Right lobe of liver (tissue), 6 donors: ENCODE measurements around the gene ACVR1. TPM values are rescaled to one million over a fixed set of nuclear protein-coding genes. Genes with fewer than 3 reads are reported as not detected.

ENCODE experiments used
- ATAC-seq, 4 donors: fragments of 200-7000 bp; cut with Tn5 transposase; one replicate each; pipeline ENCODE4 v1.9.1; 2020; ENCODE audit warnings: mild to moderate bottlenecking in 4 of 4, moderate library complexity in 4 of 4
- DNase-seq, 3 donors: peaks; one replicate each; pipeline ENCODE4 v3.0.0-alpha.2; 2020
- H3K27ac ChIP-seq, 3 donors: fragments of 200-600 bp; one replicate each; pipeline ENCODE4 v1.8.0; 2022
- H3K27me3 ChIP-seq, 2 donors: fragments of 200-600 bp; one replicate each; pipeline ENCODE4 v1.8.0; 2022
- H3K36me3 ChIP-seq, 4 donors: fragments of 200-600 bp; sonication (generic) in 1 of 4; one replicate each; pipeline versions ENCODE4 v1.5.1 to v1.8.0; 2017 to 2022; ENCODE audit warnings: control low read depth in 1 of 4
- H3K4me1 ChIP-seq, 4 donors: fragments of 200-600 bp; sonication (generic) in 1 of 4; one replicate each; pipeline versions ENCODE4 v1.5.1 to v1.8.0; 2017 to 2022; ENCODE audit warnings: control low read depth in 1 of 4
- H3K4me3 ChIP-seq, 3 donors: fragments of 200-600 bp; one replicate each; pipeline ENCODE4 v1.8.0; 2022
- H3K9me3 ChIP-seq, 4 donors: fragments of 200-600 bp; sonication (generic) in 1 of 4; one replicate each; pipeline versions ENCODE4 v1.5.1 to v1.8.0; 2017 to 2022; ENCODE audit warnings: control low read depth in 1 of 4
- CTCF ChIP-seq, 4 donors: fragments of 200-600 bp in 3 of 4; fragments of 450-650 bp in 1 of 4; IDR thresholded peaks; one replicate each; pipeline versions ENCODE4 v1.5.1 to v1.8.0; 2016 to 2022; ENCODE audit warnings: antibody characterized with exemption in 4 of 4, mild to moderate bottlenecking in 2 of 4
- POLR2A ChIP-seq: fragments of 450-650 bp; IDR thresholded peaks from one replicate; pipeline ENCODE4 v1.6.1; 2017; ENCODE audit warnings: antibody characterized with exemption, mild to moderate bottlenecking
- WGBS: methylation state at CpG from one replicate; pipeline ENCODE4 v1.1.6; 2018; ENCODE audit warnings: low coverage, low lambda C conversion rate; ENCODE audit not compliant: insufficient coverage; ENCODE audit errors: missing lambda C conversion rate; 5-methylcytosine and 5-hydroxymethylcytosine counted together
- intact Hi-C, 2 donors: fragments of 100-400 bp; cut with DNase I; formaldehyde crosslinking; loops; one replicate each; pipeline versions ENCODE4 v1.11.2 to v1.14.1; 2022
- total RNA-seq, 6 experiments: library from RNA; depleted of rRNA in 2 of 6; stranded (reverse); fragments of >200 nt in 2 of 6; fragmentation: NEBNext Ultra II Directional in 3 of 6; extraction: Animal tissue kit (Norgen Biotek cat#: 25700) in 3 of 6; gene quantifications; one replicate each; pipeline versions ENCODE4 v1.1.0 to v1.2.4, GENCODE V29; 2016 to 2023
- donor health status: DM: no; HTN: yes; CAD: no.
- donor health status: DM: no; HTN: no; CAD: no.
- donor health status: DM: no; HTN: no; CAD: no.
- donor health status: DM: no; HTN: yes; CAD: no.
- donor health status: DM: no; HTN: yes; CAD: no.

The ACVR1 gene
- total RNA-seq, 6 experiments from 2014 or later, result 10.9 to 25.1 (median 14.6) TPM

- ATAC-seq, result no peak
- 32% methylated on average over 2 of the region's 2 CpGs for WGBS
- no peaks in the 10 kb centered on the region for H3K36me3 ChIP-seq
- H3K27ac ChIP-seq, result no peak overlapping the region
- no peaks in the 10 kb centered on the region for H3K27me3 ChIP-seq
- H3K9me3 ChIP-seq, result no peaks in the 10 kb centered on the region
- no peak for TF ChIP-seq CTCF (IDR thresholded peaks at IDR 0.05)
- no peak for TF ChIP-seq POLR2A
- peaks cover 0 to 81% (median 23%) of the 10 kb centered on the region in 4 donors for H3K4me1 ChIP-seq
- intact Hi-C loops, result no loop called here
- H3K4me3 ChIP-seq, result no peak overlapping the region
- no peak for DNase-seq
Measured at GRCh38 chr2:157868993-157869392, 7.1 kb downstream of the ACVR1 start.

GRCh38 chr2:157867703-157868102 is 8.4 kb downstream of the ACVR1 start:
- DNase-seq (no peak), ATAC-seq (no peak)
- H3K27me3 ChIP-seq, result no peaks in the 10 kb centered on the region
- no peaks in the 10 kb centered on the region for H3K36me3 ChIP-seq
- no peak for TF ChIP-seq POLR2A
- no peak for TF ChIP-seq CTCF (IDR thresholded peaks at IDR 0.05)
- H3K9me3 ChIP-seq, result no peaks in the 10 kb centered on the region
- H3K4me3 ChIP-seq, result no peak overlapping the region
- H3K27ac ChIP-seq, result peak overlapping the region in 2 of 3 donors; percentile 41 to 56
- intact Hi-C loops, result no loop called here
- H3K4me1 ChIP-seq, result peaks cover 0 to 70% (median 17%) of the 10 kb centered on the region in 4 donors

GRCh38 chr2:157866666-157867642 is 9.2 kb downstream of the ACVR1 start:
- peaks cover 0 to 63% (median 16%) of the 10 kb centered on the region in 4 donors for H3K4me1 ChIP-seq

GRCh38 chr2:157866202-157866601 is 9.9 kb downstream of the ACVR1 start:
- intact Hi-C loops, result no loop called here
- no peaks in the 10 kb centered on the region for H3K36me3 ChIP-seq
- DNase-seq (no peak), ATAC-seq (peak; percentile 49 to 68 (median 58))
- peak overlapping the region in 1 of 3 donors; percentile 29 for H3K4me3 ChIP-seq
- H3K27me3 ChIP-seq, result no peaks in the 10 kb centered on the region
- 14% methylated on average over 3 of the region's 3 CpGs for WGBS
- H3K9me3 ChIP-seq, result no peaks in the 10 kb centered on the region
- peaks cover 0 to 60% (median 17%) of the 10 kb centered on the region in 4 donors for H3K4me1 ChIP-seq
- H3K27ac ChIP-seq, result peak overlapping the region in 1 of 3 donors; percentile 56
- TF ChIP-seq POLR2A (no peak), CTCF (IDR thresholded peaks at IDR 0.05) (no peak)

More at GRCh38 chr2:157866666-157867642, 9.2 kb downstream of the ACVR1 start:
- ATAC-seq (peak; percentile 64 to 80 (median 74)), DNase-seq (peak in 1 of 3 donors; percentile 50)
- Histone ChIP-seq H3K27ac (peak overlapping the region in 2 of 3 donors; percentile 41 to 56), H3K36me3 (no peaks in the 10 kb centered on the region), H3K4me3 (peak overlapping the region in 1 of 3 donors; percentile 29), H3K27me3 (no peaks in the 10 kb centered on the region), H3K9me3 (no peaks in the 10 kb centered on the region)
- no peak for TF ChIP-seq POLR2A
- no peak for TF ChIP-seq CTCF (IDR thresholded peaks at IDR 0.05)
- intact Hi-C loops, result no loop called here
- WGBS, result 24% methylated on average over 4 of the region's 4 CpGs
